ENCODE results near the gene LPAR1.
"Not testable (repeated sequence)": the region's sequence is repeated elsewhere in the genome, so short reads cannot be mapped to it uniquely, and the experiment has no call there.

LPAR1 gene

GRCh38 chr9:111038331-111039230 lies at the start of gene LPAR1:
Gene LPAR1, minus strand, starts transcription at chr9:111038470. Its CDS starts 66,353 bp downstream, at chr9:110972117.
- DNase-seq (ENCODE audit: low read depth), result no peak

DNA sequence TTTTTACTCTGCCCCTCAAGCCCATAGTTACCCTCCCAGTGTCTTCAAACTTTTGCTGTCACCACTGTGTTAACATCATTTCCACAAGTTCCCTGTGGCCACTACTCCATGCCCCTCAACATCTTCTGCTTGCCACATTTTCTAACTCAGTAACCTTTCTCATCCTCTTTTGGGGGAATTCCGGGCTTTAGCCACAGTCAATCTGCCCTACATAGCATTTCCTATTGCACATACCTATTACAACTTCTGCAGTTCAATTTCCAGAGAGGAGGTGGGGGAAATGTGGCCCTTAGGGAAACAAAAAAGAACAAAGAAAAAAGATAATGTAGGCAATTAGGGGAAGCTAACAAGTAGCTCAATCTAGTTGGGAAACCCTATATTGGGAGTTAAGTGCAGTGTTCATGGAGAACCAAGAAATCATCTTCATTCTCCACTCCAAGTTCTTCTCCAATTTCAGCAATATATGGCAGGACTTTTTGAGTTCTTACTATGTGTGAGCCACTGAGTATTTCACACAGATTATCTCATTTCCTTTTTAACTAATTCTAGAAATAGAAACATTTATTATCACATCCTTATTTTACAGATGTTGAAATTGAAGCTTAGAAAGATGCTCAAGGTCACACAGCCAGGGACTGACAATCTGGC lies 40.2 kb upstream of the LPAR1 start:
- DNase-seq (ENCODE audit: low read depth), result no peak

- DNase-seq (ENCODE audit: low read depth), result no peak
These were observed 38.2 kb upstream of the LPAR1 start for GRCh38 chr9:111076519-111076918.

- DNase-seq (ENCODE audit: low read depth), result no peak
These were observed 37.8 kb upstream of the LPAR1 start for GRCh38 chr9:111076042-111076441.

DNA sequence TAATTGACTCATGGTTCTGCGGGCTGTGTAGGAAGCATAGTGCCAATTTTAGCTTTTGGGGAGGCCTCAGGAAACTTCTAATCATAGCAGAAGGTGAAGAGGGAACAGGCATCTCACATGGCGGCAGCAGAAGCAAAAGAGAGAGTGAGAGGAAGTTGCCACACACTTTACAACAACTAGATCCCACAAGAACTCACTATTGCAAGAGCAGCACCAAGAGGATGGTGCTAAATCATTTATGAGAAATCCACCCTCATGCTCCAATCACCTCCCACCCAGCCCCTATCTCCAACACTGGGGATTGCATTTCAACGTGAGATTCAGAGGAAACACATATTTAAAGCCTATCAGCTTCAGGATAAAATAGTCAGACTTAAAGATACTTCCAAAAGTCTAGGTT lies 36.1 kb upstream of the LPAR1 start:
- DNase-seq (ENCODE audit: low read depth), result no peak

DNA sequence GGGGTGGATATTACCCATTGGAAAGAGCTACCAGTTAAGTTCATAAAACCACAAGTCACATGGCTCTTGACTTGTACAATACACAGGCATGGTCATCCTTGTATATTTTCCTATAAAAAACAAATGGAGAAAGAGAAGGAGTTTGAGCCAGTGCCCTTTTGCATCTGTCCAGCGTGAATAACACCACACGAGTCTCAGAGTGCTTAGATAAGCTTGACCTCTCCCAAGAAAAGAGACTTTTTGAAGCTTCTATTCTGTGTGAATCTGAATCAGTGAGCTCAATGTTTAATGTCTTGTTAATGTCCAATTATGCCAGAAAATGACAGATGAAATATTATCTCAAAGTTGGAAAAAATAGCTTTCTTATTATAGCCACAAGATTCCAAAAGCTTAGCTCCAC lies 30.9 kb upstream of the LPAR1 start:
- no peak for DNase-seq (ENCODE audit: low read depth)

DNA sequence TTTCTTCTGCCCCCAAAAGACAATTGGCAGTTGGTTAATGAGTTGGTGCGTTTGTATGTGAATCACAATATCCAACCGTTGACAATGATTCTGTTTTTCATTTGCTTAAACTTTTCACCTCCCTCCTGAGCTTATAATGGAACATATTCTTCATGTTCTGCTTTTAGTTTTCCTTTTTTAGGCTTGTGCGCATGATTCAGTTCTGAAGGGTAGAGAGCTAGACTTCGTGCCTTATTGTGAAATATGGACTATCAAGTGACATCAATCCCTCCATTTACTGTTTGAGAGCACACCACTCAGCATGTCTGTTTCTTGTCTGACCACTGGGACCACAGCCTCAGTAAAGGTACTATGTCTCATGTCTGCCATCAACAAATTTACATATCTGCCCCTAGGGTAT lies 30.5 kb upstream of the LPAR1 start:
- DNase-seq (ENCODE audit: low read depth), result no peak

DNA sequence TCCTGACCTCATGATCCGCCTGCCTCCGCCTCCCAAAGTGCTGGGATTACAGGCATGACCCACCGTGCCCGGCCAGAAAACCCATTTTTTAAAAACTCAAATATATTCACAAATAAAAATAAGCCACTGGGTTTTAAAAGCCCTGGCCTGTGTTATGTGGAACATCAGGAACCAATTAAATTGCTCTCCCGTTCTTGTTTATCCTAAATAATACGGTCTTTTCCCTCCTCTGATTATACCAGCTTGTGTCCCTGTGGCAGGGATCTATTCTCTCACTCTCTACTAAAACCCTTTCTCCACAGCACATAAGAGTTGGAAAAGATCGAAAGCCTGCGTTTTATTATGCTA lies 30.1 kb upstream of the LPAR1 start:
- DNase-seq (ENCODE audit: low read depth), result no peak

GRCh38 chr9:111066468-111066867 lies 28.2 kb upstream of the LPAR1 start:
- DNase-seq (ENCODE audit: low read depth), result no peak

- DNase-seq (ENCODE audit: low read depth), result no peak
These were observed 27.1 kb upstream of the LPAR1 start for GRCh38 chr9:111065414-111065813.

- DNase-seq (ENCODE audit: low read depth), result no peak
These were observed 26.0 kb upstream of the LPAR1 start for GRCh38 chr9:111064160-111064837.

- no peak for DNase-seq (ENCODE audit: low read depth)
These were observed 25.1 kb upstream of the LPAR1 start for GRCh38 chr9:111063332-111063731.

DNA sequence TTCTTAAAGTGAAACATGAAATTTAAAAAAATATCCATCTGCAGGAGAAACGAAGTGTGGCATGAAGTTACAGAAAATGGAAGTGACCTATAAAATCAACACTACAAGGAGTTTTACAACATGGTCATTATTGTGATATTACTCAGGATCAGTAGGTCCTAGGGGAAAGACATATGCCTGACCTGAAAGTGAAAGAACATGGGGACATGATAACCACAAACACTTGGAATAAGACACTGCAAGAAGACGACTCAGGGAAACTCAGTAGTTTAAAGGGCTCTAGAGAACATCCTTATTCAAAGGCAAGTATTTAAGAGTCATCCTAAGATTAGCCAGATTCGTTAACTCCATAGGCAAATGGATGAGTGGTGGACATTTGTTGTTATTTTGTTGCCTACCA lies 19.9 kb upstream of the LPAR1 start:
- DNase-seq (ENCODE audit: low read depth), result no peak

- DNase-seq (ENCODE audit: low read depth), result no peak
These were observed 18.3 kb upstream of the LPAR1 start for GRCh38 chr9:111056538-111056937.

DNA sequence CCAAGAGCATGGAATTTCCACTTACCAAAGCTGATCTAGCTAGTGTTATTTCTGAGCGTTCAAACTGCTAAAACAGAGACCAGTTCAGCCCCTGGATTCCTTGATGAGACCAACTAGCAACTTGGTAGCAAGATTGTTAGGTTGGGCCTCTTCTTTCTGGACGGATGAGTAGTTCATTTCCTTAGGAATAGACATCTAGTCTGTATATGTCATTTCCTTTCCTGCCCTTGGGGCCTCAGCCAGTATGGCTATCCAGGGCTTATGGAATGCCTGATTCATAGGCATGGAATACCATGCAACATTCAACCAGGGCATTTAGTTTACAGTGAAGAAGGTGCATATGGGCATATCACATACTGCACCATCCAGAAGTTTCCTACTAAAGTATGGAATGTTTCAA lies 14.5 kb upstream of the LPAR1 start:
- DNase-seq (ENCODE audit: low read depth), result no peak

DNA sequence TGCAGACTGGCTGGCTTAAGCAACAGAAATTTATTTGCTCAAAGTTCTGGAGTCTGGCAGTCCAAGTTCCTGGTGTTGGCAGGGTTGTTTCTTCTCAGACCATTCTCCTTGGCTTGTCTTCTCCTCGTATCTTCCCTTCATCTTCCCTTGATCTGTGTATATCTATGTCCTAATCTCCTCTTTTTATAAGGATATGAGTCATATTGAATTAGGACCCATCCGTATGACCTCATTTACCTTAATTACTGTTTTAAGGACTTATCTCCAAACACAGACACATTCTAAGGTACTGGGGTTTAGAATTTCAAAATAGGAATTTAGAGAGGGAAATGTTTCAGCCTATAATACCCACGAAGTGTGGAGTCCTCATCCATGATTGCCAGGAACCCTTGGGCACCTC lies 13.1 kb upstream of the LPAR1 start:
- DNase-seq (ENCODE audit: low read depth), result no peak

- DNase-seq (ENCODE audit: low read depth), result no peak
These were observed 12.5 kb upstream of the LPAR1 start for GRCh38 chr9:111050819-111051218.

DNA sequence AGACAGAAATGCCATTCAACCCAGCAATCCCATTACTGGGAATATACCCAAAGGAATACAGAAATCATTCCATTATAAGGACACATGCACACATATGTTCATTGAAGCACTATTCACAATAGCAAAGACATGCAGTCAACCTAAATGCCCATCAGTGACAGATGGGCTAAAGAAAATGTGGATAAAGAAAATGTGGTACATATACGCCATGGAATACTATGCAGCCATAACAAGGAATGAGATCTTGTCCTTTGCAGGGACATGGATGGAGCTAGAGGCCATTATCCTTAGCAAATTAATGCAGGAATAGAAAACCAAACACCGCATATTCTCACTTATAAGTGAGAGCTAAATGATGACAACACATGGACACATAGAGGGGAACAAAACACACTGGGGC lies 9.0 kb upstream of the LPAR1 start:
- DNase-seq (ENCODE audit: low read depth), result not testable (repeated sequence)

DNA sequence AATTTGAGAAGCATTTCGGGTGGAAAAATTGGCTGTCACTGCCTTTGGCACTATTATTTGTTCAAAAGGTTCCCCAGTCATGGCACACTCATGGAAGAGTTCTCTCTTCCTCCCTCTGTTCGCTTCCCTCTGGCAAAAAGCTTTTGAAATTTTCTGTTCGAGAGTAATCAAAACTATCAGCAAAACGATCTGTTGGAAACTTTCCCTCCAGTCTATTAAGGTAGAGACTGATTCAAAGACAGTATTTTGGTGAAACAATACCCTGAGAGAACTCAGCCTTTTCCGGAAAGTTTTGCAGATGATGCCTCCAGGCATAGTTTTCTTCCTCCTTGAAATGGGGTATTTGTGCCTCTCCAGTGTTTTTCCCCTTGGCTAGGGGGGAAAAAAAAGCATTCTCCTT lies 3.6 kb upstream of the LPAR1 start:
- no peak for DNase-seq (ENCODE audit: low read depth)

- DNase-seq (ENCODE audit: low read depth), result no peak
These were observed 2.2 kb upstream of the LPAR1 start for GRCh38 chr9:111040494-111040893.

- DNase-seq (ENCODE audit: low read depth), result no peak
These were observed 1.1 kb upstream of the LPAR1 start for GRCh38 chr9:111039231-111039906.

- no peak for DNase-seq (ENCODE audit: low read depth)
These were observed 451 bp downstream of the LPAR1 start for GRCh38 chr9:111037708-111038330.

All from activated T-cell treated with anti-CD3 and anti-CD28 coated beads for 1 hour (primary cell).